ENCODE data around the gene PAK5. TPM values are rescaled to one million over a fixed set of nuclear protein-coding genes. Genes with fewer than 3 reads are reported as not detected.

Gene PAK5
- total RNA-seq, 1 experiment from 2014 or later: not detected

DNA sequence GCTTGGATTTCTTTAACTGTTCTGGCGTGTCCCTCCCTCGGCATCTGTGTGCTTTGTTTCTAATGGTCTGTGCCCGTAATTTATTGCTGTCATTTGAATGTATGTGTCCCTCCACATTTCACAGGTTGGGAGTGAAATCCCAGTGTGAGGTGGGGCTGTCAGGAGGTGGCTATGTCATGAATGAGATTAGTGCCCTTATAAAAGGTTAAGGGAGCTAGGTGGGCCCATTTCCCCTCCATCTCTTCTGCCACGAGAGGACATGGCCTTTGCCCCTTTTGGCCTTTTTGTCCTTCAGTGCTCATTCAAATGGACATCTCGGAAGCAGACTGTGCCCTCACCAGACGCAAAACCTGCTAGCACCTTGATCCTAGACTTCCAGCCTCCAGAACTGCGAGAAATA, 228.2 kb downstream of the PAK5 start:
- no peaks in the 10 kb centered on the region for H3K36me3 ChIP-seq (ENCODE audit: insufficient read depth, low read length)
- no peaks in the 10 kb centered on the region for H3K27me3 ChIP-seq (ENCODE audit: low read length)
- peaks cover 5% of the 10 kb centered on the region for H3K4me1 ChIP-seq (ENCODE audit: low read length)

DNA sequence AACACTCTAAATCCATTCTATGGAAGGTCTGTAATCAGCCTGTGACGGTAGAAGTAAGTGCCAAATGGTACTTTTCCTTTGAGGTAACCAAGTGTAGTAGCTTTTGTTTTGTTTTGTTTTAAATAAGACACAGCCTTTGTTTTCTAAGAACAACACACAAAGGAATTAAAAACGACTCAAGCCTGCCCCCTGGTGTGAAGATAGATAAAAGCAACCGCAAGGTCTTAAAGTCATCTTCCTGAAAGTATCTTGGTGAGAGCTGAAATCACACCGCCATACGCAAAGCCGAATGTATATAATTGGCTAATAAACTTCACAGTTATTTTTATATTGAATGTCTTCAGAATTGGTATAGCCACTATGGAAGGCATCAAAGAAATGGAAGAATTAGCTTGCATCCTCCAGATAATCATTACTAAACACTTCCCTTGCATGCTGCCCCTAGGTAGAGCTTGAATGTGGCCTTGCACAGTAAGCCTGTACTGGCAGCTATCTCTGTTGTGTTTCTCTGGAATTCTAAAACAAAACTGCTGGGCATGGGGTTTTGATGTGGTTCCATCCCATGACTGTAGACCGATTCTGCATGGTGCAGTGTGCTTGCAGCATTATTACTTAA, 228.9 kb downstream of the PAK5 start:
- H3K27me3 ChIP-seq (ENCODE audit: low read length): no peaks in the 10 kb centered on the region
- no peak overlapping the region for H3K27ac ChIP-seq (ENCODE audit: low read length)
- H3K79me2 ChIP-seq (ENCODE audit: low read length): no peaks in the 10 kb centered on the region
- no peak overlapping the region for H2AFZ ChIP-seq (ENCODE audit: low read length)
- no peak overlapping the region for H3K9ac ChIP-seq (ENCODE audit: low read length)
- no peak overlapping the region for H3K4me2 ChIP-seq (ENCODE audit: low read depth, low read length, poor library complexity, severe bottlenecking)
- no peaks in the 10 kb centered on the region for H3K9me3 ChIP-seq (ENCODE audit: low read length)
- H3K9me2 ChIP-seq (replicated peaks; ENCODE audit: insufficient read depth, low read length): no peaks in the 10 kb centered on the region
- no peaks in the 10 kb centered on the region for H4K20me1 ChIP-seq (ENCODE audit: insufficient read depth, low read depth, low read length)
- H3K36me3 ChIP-seq (ENCODE audit: insufficient read depth, low read length): no peaks in the 10 kb centered on the region
- H3K4me3 ChIP-seq (ENCODE audit: low read length): no peak overlapping the region
- H3K4me1 ChIP-seq (ENCODE audit: low read length): no peaks in the 10 kb centered on the region
- DNase-seq: peak; percentile 88

More for the DNA sequence above, 228.2 kb downstream of the PAK5 start:
- no peak overlapping the region for H3K9ac ChIP-seq (ENCODE audit: low read length)
- H3K9me2 ChIP-seq (replicated peaks; ENCODE audit: insufficient read depth, low read length): no peaks in the 10 kb centered on the region
- no peak overlapping the region for H3K4me3 ChIP-seq (ENCODE audit: low read length)
- no peaks in the 10 kb centered on the region for H3K79me2 ChIP-seq (ENCODE audit: low read length)
- H2AFZ ChIP-seq (ENCODE audit: low read length): no peak overlapping the region
- H3K27ac ChIP-seq (ENCODE audit: low read length): no peak overlapping the region
- no peaks in the 10 kb centered on the region for H4K20me1 ChIP-seq (ENCODE audit: insufficient read depth, low read depth, low read length)
- no peaks in the 10 kb centered on the region for H3K9me3 ChIP-seq (ENCODE audit: low read length)
- no peak overlapping the region for H3K4me2 ChIP-seq (ENCODE audit: low read depth, low read length, poor library complexity, severe bottlenecking)
- peak; percentile 23 for DNase-seq

DNA sequence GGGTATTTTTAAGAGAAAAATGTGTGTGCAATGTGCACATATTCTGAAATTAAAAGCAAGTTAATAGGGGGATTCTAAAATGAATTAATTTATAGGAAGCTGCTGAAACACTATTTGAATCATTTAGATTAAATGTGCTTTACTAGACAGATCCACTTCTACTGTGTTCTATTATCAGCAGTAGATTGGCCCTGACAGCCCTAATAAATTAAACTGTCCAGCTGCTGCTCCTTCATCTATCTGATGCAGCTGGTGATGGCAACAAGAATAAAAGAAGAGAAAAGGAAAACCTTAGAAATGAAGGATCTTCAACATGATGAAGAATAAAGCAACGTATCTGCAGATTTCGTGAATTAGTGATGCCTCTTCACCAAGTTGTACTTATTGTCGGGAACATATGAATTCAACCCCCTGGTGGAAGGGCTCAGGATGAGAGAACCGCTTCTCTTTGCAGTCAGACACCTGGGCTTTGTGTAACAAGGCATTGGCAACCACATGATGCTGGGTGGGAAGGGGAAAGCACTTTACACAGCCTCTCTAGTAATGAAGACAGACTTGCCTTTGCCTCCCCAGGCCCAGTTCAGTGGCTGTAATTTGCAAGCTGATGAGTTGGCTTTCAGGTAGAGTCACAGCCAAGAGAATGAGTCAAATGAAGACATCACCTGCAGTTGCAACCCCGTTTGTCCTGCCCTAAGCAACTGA, 230.1 kb downstream of the PAK5 start:
- Histone ChIP-seq H3K4me1 (ENCODE audit: low read length) (no peaks in the 10 kb centered on the region), H3K4me2 (ENCODE audit: low read depth, low read length, poor library complexity, severe bottlenecking) (no peak overlapping the region), H3K27ac (ENCODE audit: low read length) (no peak overlapping the region), H3K9me2 (replicated peaks; ENCODE audit: insufficient read depth, low read length) (no peaks in the 10 kb centered on the region), H3K9me3 (ENCODE audit: low read length) (no peaks in the 10 kb centered on the region), H3K36me3 (ENCODE audit: insufficient read depth, low read length) (no peaks in the 10 kb centered on the region), H3K4me3 (ENCODE audit: low read length) (no peak overlapping the region), H3K9ac (ENCODE audit: low read length) (no peak overlapping the region), H3K27me3 (ENCODE audit: low read length) (no peaks in the 10 kb centered on the region), H2AFZ (ENCODE audit: low read length) (no peak overlapping the region), H3K79me2 (ENCODE audit: low read length) (no peaks in the 10 kb centered on the region), H4K20me1 (ENCODE audit: insufficient read depth, low read depth, low read length) (no peaks in the 10 kb centered on the region)
- peak; percentile 35 for DNase-seq

DNA sequence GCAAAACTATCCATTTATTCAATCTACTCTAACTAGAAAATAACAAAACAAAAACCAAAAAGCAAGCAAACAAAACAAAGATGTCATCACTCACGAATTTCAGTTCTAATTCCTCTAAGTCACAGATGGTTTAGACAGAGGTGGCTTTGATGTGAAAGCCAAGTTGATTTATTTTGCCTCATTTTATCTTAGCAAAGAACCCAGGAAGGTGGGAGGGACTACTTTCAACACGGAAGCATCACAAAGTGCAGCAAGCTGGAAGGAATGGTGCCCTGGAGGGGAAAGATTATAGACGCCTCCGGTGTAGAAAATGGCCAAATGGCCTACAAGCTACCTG, 236.1 kb downstream of the PAK5 start:
- H3K4me1 ChIP-seq (ENCODE audit: low read length): no peaks in the 10 kb centered on the region
- no peak for DNase-seq
- no peaks in the 10 kb centered on the region for H3K36me3 ChIP-seq (ENCODE audit: insufficient read depth, low read length)
- no peak overlapping the region for H3K9ac ChIP-seq (ENCODE audit: low read length)
- H3K4me3 ChIP-seq (ENCODE audit: low read length): no peak overlapping the region
- no peak overlapping the region for H2AFZ ChIP-seq (ENCODE audit: low read length)
- H3K27ac ChIP-seq (ENCODE audit: low read length): no peak overlapping the region
- H3K9me2 ChIP-seq (replicated peaks; ENCODE audit: insufficient read depth, low read length): no peaks in the 10 kb centered on the region
- no peak overlapping the region for H3K4me2 ChIP-seq (ENCODE audit: low read depth, low read length, poor library complexity, severe bottlenecking)
- H3K27me3 ChIP-seq (ENCODE audit: low read length): no peaks in the 10 kb centered on the region
- H3K9me3 ChIP-seq (ENCODE audit: low read length): no peaks in the 10 kb centered on the region
- no peaks in the 10 kb centered on the region for H3K79me2 ChIP-seq (ENCODE audit: low read length)
- no peaks in the 10 kb centered on the region for H4K20me1 ChIP-seq (ENCODE audit: insufficient read depth, low read depth, low read length)

DNA sequence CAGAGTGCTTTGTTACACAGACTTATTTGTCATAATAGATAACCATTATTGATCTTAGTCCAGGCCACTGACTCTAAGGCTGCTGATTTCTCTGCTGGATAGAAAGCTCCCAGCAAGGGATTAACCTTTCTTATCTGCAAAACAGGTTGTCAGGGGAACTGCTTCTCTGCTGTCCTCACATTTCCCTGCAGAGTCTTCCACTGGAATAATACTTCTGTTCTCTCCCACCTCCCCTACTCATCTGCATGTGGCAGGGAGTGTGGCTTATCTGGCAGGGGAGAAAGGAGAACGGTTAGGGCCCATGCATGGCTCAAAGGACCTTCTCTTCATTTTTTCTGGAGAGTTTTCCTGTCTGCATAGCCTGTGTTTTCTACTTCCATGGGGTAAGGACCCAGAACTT, 238.3 kb downstream of the PAK5 start:
- peak; percentile 10 for DNase-seq
- Histone ChIP-seq H3K9me2 (replicated peaks; ENCODE audit: insufficient read depth, low read length) (no peaks in the 10 kb centered on the region), H3K79me2 (ENCODE audit: low read length) (no peaks in the 10 kb centered on the region), H3K36me3 (ENCODE audit: insufficient read depth, low read length) (no peaks in the 10 kb centered on the region), H3K27me3 (ENCODE audit: low read length) (no peaks in the 10 kb centered on the region), H3K27ac (ENCODE audit: low read length) (no peak overlapping the region), H4K20me1 (ENCODE audit: insufficient read depth, low read depth, low read length) (no peaks in the 10 kb centered on the region), H3K4me3 (ENCODE audit: low read length) (no peak overlapping the region), H3K9me3 (ENCODE audit: low read length) (no peaks in the 10 kb centered on the region), H3K4me1 (ENCODE audit: low read length) (no peaks in the 10 kb centered on the region), H2AFZ (ENCODE audit: low read length) (no peak overlapping the region), H3K9ac (ENCODE audit: low read length) (no peak overlapping the region), H3K4me2 (ENCODE audit: low read depth, low read length, poor library complexity, severe bottlenecking) (no peak overlapping the region)

DNA sequence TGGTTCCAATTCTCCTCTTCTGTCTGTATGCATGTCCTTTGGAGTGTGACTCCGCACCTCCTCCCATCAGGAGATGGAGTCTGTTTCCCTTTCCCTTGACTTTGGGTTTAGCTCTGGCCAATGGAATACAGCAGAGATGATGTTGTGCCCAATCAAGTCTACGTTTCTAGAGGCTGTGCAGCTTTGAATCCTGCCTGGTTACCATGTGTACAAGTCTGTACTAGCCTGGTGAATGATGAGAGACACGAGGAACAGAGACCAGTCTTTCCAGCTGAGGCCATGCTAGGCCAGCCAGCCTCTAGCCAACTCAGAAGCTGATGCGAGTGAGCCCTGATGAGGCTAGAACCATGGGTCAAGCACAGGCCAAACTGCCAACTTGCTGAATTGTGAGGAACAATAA, 241.3 kb downstream of the PAK5 start:
- DNase-seq: no peak
- no peaks in the 10 kb centered on the region for H3K79me2 ChIP-seq (ENCODE audit: low read length)
- H2AFZ ChIP-seq (ENCODE audit: low read length): no peak overlapping the region

DNA sequence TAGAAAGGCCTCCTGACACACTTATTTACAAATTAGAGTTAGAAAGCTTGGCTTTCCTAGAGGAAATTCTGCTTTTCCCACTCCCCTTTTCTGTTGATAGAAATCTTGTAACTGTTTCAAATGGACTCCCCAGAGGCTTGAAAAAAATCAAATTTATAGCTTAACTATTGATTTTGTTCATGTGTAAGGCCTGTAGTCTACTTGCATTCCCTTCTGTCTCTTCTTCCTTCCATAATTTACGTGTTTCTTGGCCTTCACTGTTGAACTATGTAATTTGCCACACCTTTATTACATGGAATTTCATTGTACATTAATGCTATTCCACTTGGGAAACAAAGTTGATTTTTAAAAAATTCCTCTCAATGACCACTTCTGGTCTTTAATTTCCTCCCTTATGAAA, 243.1 kb downstream of the PAK5 start:
- Histone ChIP-seq H2AFZ (ENCODE audit: low read length) (no peak overlapping the region), H3K27me3 (ENCODE audit: low read length) (no peaks in the 10 kb centered on the region), H3K36me3 (ENCODE audit: insufficient read depth, low read length) (no peaks in the 10 kb centered on the region), H3K9me2 (replicated peaks; ENCODE audit: insufficient read depth, low read length) (no peaks in the 10 kb centered on the region), H3K9me3 (ENCODE audit: low read length) (no peaks in the 10 kb centered on the region), H3K4me3 (ENCODE audit: low read length) (no peak overlapping the region), H3K9ac (ENCODE audit: low read length) (no peak overlapping the region), H4K20me1 (ENCODE audit: insufficient read depth, low read depth, low read length) (no peaks in the 10 kb centered on the region), H3K79me2 (ENCODE audit: low read length) (no peaks in the 10 kb centered on the region), H3K4me1 (ENCODE audit: low read length) (no peaks in the 10 kb centered on the region), H3K4me2 (ENCODE audit: low read depth, low read length, poor library complexity, severe bottlenecking) (no peak overlapping the region), H3K27ac (ENCODE audit: low read length) (no peak overlapping the region)
- DNase-seq: no peak

More for the DNA sequence above, 241.3 kb downstream of the PAK5 start:
- H3K27ac ChIP-seq (ENCODE audit: low read length): no peak overlapping the region
- H3K27me3 ChIP-seq (ENCODE audit: low read length): no peaks in the 10 kb centered on the region
- H3K4me3 ChIP-seq (ENCODE audit: low read length): no peak overlapping the region
- H4K20me1 ChIP-seq (ENCODE audit: insufficient read depth, low read depth, low read length): no peaks in the 10 kb centered on the region
- no peaks in the 10 kb centered on the region for H3K4me1 ChIP-seq (ENCODE audit: low read length)
- H3K4me2 ChIP-seq (ENCODE audit: low read depth, low read length, poor library complexity, severe bottlenecking): no peak overlapping the region
- no peaks in the 10 kb centered on the region for H3K36me3 ChIP-seq (ENCODE audit: insufficient read depth, low read length)
- no peaks in the 10 kb centered on the region for H3K9me2 ChIP-seq (replicated peaks; ENCODE audit: insufficient read depth, low read length)
- no peak overlapping the region for H3K9ac ChIP-seq (ENCODE audit: low read length)
- H3K9me3 ChIP-seq (ENCODE audit: low read length): no peaks in the 10 kb centered on the region

DNA sequence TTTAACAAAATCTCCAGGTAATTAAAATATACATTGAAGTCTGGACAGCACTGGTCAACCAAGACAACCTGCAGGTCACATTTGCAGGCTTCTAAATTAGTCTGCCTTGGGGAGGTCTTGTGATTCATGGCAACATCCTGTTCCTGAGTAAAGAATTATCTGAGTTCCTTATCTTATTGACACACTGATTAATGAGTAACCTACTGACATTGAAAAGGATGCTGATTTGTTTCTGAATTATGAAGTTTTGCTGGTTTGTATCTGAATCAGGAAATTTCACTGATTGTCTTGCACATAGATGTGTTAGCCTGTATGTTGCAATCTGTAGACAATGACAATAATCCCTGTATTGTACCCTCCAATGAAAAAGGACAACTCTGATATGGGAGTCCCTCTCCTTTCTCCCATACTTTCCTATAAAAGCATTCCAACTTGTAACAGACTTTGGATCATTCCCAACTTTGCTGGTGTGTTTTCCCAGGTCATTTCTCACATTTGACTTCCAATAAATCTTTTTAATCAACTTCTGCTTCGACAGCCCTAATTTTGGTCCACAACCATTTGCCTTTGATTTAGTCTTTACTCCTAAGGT, 244.5 kb downstream of the PAK5 start:
- H3K4me3 ChIP-seq (ENCODE audit: low read length): no peak overlapping the region
- no peak overlapping the region for H3K27ac ChIP-seq (ENCODE audit: low read length)
- no peak overlapping the region for H3K4me2 ChIP-seq (ENCODE audit: low read depth, low read length, poor library complexity, severe bottlenecking)

More for the DNA sequence above, 244.5 kb downstream of the PAK5 start:
- Histone ChIP-seq H3K9ac (ENCODE audit: low read length) (no peak overlapping the region), H3K9me2 (replicated peaks; ENCODE audit: insufficient read depth, low read length) (no peaks in the 10 kb centered on the region), H3K9me3 (ENCODE audit: low read length) (no peaks in the 10 kb centered on the region), H3K79me2 (ENCODE audit: low read length) (no peaks in the 10 kb centered on the region), H3K4me1 (ENCODE audit: low read length) (no peaks in the 10 kb centered on the region), H3K27me3 (ENCODE audit: low read length) (no peaks in the 10 kb centered on the region), H2AFZ (ENCODE audit: low read length) (no peak overlapping the region), H3K36me3 (ENCODE audit: insufficient read depth, low read length) (no peaks in the 10 kb centered on the region), H4K20me1 (ENCODE audit: insufficient read depth, low read depth, low read length) (no peaks in the 10 kb centered on the region)
- DNase-seq: no peak
